NCI-H345 treated with DMSO at 0.1 percent for 48 hours (cell line): ENCODE data around the gene TBC1D12.
"Not testable (repeated sequence)": the region's sequence is repeated elsewhere in the genome, so short reads cannot be mapped to it uniquely, and the experiment has no call there.

Experiments used
- DNase-seq: peaks from one replicate; lab custom pipeline; 2025; ENCODE audit not compliant: unreplicated experiment; lab: John Stamatoyannopoulos, UW

Gene TBC1D12

DNA sequence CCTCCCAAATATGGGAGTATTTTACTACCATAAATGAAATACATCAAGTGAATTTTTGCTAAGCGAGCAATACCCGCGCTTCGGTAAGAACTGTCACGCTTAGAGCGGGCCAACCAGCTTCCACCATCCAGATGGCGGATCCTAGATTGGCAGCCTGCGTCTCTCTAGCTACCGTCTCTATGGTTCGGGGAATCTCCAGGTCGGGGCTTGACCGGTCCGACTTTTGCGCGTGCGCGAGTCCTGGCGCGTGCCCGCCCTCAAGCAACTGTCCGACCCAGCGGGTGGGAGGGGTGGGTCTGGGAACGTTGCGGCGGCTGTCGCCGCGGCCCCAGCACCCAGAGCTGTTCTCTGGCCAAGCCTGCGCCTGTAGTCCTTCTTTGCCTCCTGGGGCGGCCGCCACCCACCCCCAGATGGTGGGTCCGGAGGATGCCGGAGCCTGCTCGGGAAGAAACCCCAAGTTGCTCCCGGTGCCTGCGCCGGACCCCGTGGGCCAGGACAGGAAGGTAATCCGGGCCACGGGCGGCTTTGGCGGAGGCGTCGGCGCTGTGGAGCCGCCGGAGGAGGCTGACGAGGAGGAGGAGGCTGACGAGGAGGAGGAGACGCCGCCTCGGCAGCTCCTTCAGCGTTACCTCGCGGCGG is at the start of gene TBC1D12:
Gene TBC1D12, plus strand, starts transcription at position 338 of the 639 bp plus-strand sequence. Its CDS starts 73 bp downstream, at position 411.
- DNase-seq, result peak; percentile 85

GRCh38 chr10:94353336-94353735 is 49.0 kb upstream of the TBC1D12 start:
- no peak for DNase-seq

DNA sequence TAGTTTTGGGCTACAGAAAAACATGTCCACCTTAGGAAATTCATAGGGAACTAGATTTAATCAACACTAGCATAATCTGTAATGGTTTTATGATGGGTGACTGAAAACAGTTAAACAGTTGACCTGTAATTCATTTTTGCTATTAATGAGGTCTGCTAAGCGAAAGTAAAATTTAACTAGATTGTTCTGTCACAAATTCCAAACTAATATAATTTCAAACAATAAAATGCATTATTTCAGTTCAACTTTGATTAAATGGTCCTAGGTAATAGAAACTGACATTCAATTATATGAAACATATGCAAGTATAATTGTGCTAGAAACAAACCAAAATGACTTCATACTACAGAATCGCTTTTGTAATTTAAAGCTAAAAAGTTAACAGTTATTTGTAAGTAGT is 46.5 kb upstream of the TBC1D12 start:
- no peak for DNase-seq

GRCh38 chr10:94357193-94357592 is 45.1 kb upstream of the TBC1D12 start:
- DNase-seq, result no peak

- DNase-seq, result no peak
Measured at GRCh38 chr10:94358480-94358879, 43.9 kb upstream of the TBC1D12 start.

- DNase-seq, result no peak
Measured at GRCh38 chr10:94361171-94361794, 41.1 kb upstream of the TBC1D12 start.

DNA sequence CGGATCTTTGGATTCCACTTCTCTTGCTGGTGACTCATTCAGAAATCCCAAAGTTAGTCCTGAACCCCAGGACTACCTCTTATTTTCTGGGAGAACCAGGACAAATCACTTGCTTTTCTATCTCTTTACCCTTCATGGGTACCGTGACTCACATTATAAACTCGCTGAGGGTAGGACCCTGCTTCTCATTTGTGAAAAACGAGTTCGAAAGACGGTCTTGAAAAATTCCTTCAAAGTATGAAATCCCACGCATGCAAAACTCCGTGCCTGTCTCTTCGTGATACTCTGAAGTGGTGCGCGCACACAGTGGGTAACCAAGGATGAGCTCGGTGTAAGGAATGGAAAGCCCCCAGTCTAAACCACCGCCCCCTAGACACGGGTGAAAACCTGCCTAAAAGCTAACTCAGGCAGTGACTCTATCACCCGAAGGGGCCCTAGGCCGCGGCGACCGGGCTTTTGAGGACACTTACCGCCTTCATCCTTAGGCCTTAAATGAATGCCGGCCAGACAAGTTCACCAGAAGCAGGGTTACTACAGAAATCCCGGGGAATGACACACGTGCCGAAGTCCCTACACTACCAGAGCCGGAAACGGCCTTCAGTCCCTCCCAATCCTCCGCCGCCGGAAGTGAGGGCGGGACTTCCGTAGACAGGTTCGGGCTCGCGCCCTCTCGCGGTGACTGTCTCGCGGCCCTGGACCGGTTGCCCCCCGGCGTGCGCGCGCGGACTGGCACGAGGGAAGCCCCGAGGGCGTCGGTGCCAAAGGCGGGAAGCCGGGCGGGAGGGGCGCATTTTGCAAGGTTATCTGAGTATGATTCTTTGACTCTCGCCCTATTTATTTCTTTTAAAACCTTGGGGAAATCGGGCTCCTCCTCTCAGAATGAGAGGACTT is 39.7 kb upstream of the TBC1D12 start, which contains the start of gene NOC3L:
Gene NOC3L, minus strand, starts transcription at position 580 of the 891 bp plus-strand sequence. Its CDS starts 101 bp downstream, at position 479.
- peak; percentile 41 for DNase-seq

DNA sequence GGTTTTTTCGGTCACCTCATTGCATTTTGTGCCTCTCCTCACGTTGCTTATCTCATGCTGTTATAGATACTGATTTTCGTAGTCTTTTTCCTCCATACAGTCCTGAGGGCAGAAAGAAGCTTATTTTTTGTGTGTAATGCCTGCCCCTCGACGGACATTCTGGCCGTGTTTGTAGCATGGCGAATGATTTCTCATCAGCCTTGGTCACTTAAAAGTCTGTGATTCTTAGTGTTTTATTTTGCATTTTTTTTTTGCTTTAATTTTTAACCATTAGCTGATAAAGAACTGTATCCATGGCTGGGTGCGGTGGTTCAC is 39.1 kb upstream of the TBC1D12 start:
- DNase-seq, result no peak

DNA sequence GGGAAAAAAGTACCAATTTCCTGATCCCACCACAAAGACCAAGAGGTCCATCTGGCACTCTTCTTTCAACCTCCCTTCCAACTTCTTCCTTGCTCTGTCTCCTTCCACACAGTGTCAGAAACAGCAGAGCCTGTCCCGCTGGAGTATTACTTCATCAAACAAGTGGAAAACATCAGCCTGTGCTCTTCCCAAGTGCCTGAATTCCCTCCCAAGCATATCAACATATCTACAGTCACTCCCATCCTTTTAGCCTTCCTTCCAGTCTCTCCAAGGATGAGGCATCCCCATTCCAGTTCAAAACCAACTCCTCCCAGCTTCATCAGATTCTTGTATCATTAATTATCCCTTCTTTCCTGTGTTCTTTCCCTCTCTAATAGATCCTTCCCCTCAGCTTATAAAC is 37.9 kb upstream of the TBC1D12 start:
- DNase-seq, result no peak

GRCh38 chr10:94366382-94366781 is 36.0 kb upstream of the TBC1D12 start:
- DNase-seq, result no peak

GRCh38 chr10:94370501-94370900 is 31.8 kb upstream of the TBC1D12 start:
- DNase-seq, result no peak

DNA sequence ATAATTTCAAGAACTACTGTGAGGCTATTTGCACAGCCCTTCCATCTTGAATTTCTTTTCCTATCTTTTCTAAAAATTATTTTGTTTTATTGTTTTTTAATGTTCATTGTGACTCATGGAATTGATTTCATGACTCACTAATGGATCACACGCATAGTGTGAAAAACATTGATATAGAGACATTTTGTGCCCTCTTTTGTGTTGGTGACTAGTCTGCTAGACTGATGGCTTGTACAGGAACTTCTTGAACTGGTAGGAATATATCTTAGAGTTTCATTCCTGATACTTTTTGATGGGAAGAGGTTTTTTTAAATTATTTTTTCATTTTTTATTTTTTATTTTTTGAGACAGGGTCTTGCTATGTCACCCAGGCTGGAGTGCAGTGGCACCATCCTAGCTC is 27.0 kb upstream of the TBC1D12 start:
- DNase-seq, result no peak

GRCh38 chr10:94376865-94377264 is 25.5 kb upstream of the TBC1D12 start:
- no peak for DNase-seq

GRCh38 chr10:94383530-94383929 is 18.8 kb upstream of the TBC1D12 start:
- DNase-seq, result no peak

DNA sequence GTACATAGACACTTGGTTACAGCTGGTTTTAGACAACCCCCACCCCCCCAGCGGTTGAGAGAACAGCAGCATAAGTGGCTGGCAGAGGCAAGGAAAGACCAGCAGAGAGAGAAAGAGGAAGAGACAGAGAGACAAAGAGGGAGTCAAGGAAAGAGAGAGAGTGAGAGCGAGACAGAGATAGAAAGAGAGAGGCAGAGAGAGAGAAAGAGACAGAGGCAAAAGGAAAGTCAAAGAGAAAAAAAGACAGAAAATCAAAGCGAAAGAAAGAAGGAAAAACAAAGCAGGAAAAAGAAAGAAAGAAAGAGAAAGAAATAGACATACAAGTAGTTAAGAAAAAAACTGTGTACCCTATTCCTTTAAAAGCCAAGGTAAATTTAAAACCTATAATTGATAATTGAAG is 16.6 kb upstream of the TBC1D12 start:
- DNase-seq, result not testable (repeated sequence)

GRCh38 chr10:94392117-94392516 is 10.2 kb upstream of the TBC1D12 start:
- DNase-seq, result not testable (repeated sequence)

GRCh38 chr10:94397549-94398370 is 4.6 kb upstream of the TBC1D12 start:
- DNase-seq, result no peak

GRCh38 chr10:94398762-94399161 is 3.6 kb upstream of the TBC1D12 start:
- DNase-seq, result no peak

DNA sequence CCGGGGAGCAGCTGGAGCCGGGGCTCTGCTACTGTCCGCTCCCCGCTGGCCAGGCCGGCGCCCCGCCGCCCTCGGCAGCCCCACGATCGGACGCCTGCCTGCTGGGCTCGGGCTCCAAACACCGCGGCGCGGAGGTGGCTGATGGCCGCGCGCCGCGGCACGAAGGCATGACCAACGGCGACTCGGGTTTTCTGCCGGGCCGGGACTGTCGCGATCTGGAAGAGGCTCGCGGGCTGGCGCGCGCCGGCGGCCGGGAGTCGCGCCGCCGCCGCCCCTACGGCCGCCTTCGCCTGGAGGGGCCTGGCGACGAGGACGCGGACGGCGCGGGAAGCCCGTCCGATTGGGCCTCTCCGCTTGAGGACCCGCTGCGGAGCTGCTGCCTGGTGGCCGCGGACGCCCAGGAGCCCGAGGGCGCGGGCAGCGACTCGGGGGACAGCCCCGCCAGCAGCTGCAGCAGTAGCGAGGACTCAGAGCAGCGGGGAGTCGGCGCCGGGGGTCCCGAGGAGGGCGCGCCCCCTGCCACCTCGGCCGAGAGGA is 570 bp downstream of the TBC1D12 start:
- DNase-seq, result no peak

- DNase-seq, result peak; percentile 13
Measured at GRCh38 chr10:94403380-94404213, 1.3 kb downstream of the TBC1D12 start.
